Neural cell (in vitro differentiated cells): ENCODE results near the gene KCNAB2. TPM values are rescaled to one million over a fixed set of nuclear protein-coding genes. Genes with fewer than 3 reads are reported as not detected.
"Not testable (repeated sequence)": the region's sequence is repeated elsewhere in the genome, so short reads cannot be mapped to it uniquely, and the experiment has no call there.

Experiments
- H2AFZ ChIP-seq: fragments of 200-600, 300-800 bp; sonication (generic), shearing (Covaris generic); 2 replicates; pipeline ENCODE4 v1.6.0; 2014; ENCODE audit warnings: low read depth, mild to moderate bottlenecking, antibody characterized with exemption, low read length, moderate library complexity
- H3F3A ChIP-seq: fragments of 200-600 bp; shearing (Covaris generic); 2 replicates; pipeline ENCODE4 v1.6.1; 2016; ENCODE audit warnings: mild to moderate bottlenecking, moderate library complexity, mixed read lengths, antibody characterized with exemption, low read length; ENCODE audit not compliant: insufficient read depth, poor library complexity, severe bottlenecking
- H3K27ac ChIP-seq: fragments of 200-600, 300-800 bp; sonication (generic), shearing (Covaris generic); 2 replicates; pipeline ENCODE4 v1.5.1; 2014; ENCODE audit warnings: mild to moderate bottlenecking, low read length, moderate library complexity
- H3K27me3 ChIP-seq: fragments of 300-800, 200-600 bp; sonication (generic), shearing (Covaris generic); 2 replicates; pipeline ENCODE4 v1.6.0; 2014; ENCODE audit warnings: mild to moderate bottlenecking, low read depth, low read length, moderate library complexity; ENCODE audit not compliant: insufficient read depth
- H3K36me3 ChIP-seq: fragments of 300-800, 200-600 bp; sonication (generic), shearing (Covaris generic); 2 replicates; pipeline ENCODE4 v1.5.1; 2014; ENCODE audit warnings: mild to moderate bottlenecking, antibody characterized with exemption, low read length, moderate library complexity; ENCODE audit not compliant: insufficient read depth
- H3K4me2 ChIP-seq: fragments of 300-800, 200-600 bp; sonication (generic), shearing (Covaris generic); 2 replicates; pipeline ENCODE4 v1.6.0; 2014; ENCODE audit warnings: mild to moderate bottlenecking, low read length
- H3K4me3 ChIP-seq: fragments of 300-800, 200-600 bp; sonication (generic), shearing (Covaris generic); 2 replicates; pipeline ENCODE4 v1.5.1; 2014; ENCODE audit warnings: mild to moderate bottlenecking, low read length, moderate library complexity
- H3K79me2 ChIP-seq: fragments of 200-600 bp; shearing (Covaris generic); replicated peaks from 2 replicates; pipeline ENCODE4 v1.6.0; 2014; ENCODE audit warnings: mild to moderate bottlenecking, low read length, moderate library complexity; ENCODE audit not compliant: insufficient read depth
- H3K9ac ChIP-seq: fragments of 300-800, 200-600 bp; sonication (generic), shearing (Covaris generic); 2 replicates; pipeline ENCODE4 v1.6.1; 2016; ENCODE audit warnings: mild to moderate bottlenecking, low read length, mixed read lengths
- H3K9me2 ChIP-seq: fragments of 200-600 bp; shearing (Covaris generic); 2 replicates; pipeline ENCODE4 v1.6.1; 2016; ENCODE audit warnings: mild to moderate bottlenecking, low read length, mixed read lengths; ENCODE audit not compliant: insufficient read depth
- H3K9me3 ChIP-seq: fragments of 200-600, 300-800 bp; sonication (generic), shearing (Covaris generic); 2 replicates; pipeline ENCODE4 v1.6.1; 2016; ENCODE audit warnings: mild to moderate bottlenecking, mixed run types, low read length, moderate library complexity, mixed read lengths
- H4K20me1 ChIP-seq: fragments of 200-600 bp; shearing (Covaris generic); 2 replicates; pipeline ENCODE4 v1.6.1; 2016; ENCODE audit warnings: mild to moderate bottlenecking, mixed run types; ENCODE audit not compliant: insufficient read depth
- EP300 ChIP-seq: fragments of 450-650 bp; conservative IDR thresholded peaks from 2 replicates; pipeline ENCODE4 v1.6.1; 2014; ENCODE audit warnings: antibody characterized with exemption, mild to moderate bottlenecking, moderate library complexity; ENCODE audit not compliant: poor library complexity, severe bottlenecking
- EZH2 ChIP-seq: fragments of 200-600, 300-800 bp; shearing (Covaris generic), sonication (generic); IDR thresholded peaks from 2 replicates; pipeline ENCODE4 v1.6.1; 2014; ENCODE audit warnings: antibody characterized with exemption, low read length, borderline replicate concordance, mild to moderate bottlenecking; ENCODE audit not compliant: insufficient read depth, poor library complexity, severe bottlenecking
- MXI1 ChIP-seq: fragments of 450-650 bp; conservative IDR thresholded peaks from 2 replicates; pipeline ENCODE4 v1.6.1; 2014; ENCODE audit warnings: antibody characterized with exemption, mild to moderate bottlenecking; ENCODE audit not compliant: poor library complexity, severe bottlenecking
- POLR2AphosphoS5 ChIP-seq: IDR thresholded peaks from 2 replicates; pipeline ENCODE4 v1.6.1; 2012
- RAD21 ChIP-seq: fragments of 450-650 bp; conservative IDR thresholded peaks from 2 replicates; pipeline ENCODE4 v1.6.1; 2014; ENCODE audit warnings: antibody characterized with exemption, mild to moderate bottlenecking, moderate library complexity
- SMC3 ChIP-seq: fragments of 450-650 bp; conservative IDR thresholded peaks from 2 replicates; pipeline ENCODE4 v1.6.1; 2014; ENCODE audit warnings: antibody characterized with exemption, mild to moderate bottlenecking, moderate library complexity; ENCODE audit not compliant: poor library complexity
- TAF1 ChIP-seq: IDR thresholded peaks from 2 replicates; pipeline ENCODE4 v1.6.1; 2012; ENCODE audit warnings: low read depth
- polyA plus RNA-seq: library from polyadenylated mRNA; depleted of rRNA; stranded (reverse); fragments of >200 nt; gene quantifications from 2 replicates; pipeline ENCODE4 v1.2.3, GENCODE V29; 2014
- TF ChIP-seq, protein P1 (sequence below): fragments of 450-650 bp; IDR thresholded peaks from 2 replicates; pipeline ENCODE4 v1.5.1; 2014; ENCODE audit warnings: antibody characterized with exemption, mild to moderate bottlenecking, moderate library complexity; ENCODE audit not compliant: poor library complexity, severe bottlenecking
- TF ChIP-seq, protein P2 (sequence below): IDR thresholded peaks from 2 replicates; pipeline ENCODE4 v1.6.1; 2012; ENCODE audit warnings: borderline replicate concordance

The KCNAB2 gene
- polyA plus RNA-seq, 1 donor from 2014 or later, result 11.7 TPM

DNA sequence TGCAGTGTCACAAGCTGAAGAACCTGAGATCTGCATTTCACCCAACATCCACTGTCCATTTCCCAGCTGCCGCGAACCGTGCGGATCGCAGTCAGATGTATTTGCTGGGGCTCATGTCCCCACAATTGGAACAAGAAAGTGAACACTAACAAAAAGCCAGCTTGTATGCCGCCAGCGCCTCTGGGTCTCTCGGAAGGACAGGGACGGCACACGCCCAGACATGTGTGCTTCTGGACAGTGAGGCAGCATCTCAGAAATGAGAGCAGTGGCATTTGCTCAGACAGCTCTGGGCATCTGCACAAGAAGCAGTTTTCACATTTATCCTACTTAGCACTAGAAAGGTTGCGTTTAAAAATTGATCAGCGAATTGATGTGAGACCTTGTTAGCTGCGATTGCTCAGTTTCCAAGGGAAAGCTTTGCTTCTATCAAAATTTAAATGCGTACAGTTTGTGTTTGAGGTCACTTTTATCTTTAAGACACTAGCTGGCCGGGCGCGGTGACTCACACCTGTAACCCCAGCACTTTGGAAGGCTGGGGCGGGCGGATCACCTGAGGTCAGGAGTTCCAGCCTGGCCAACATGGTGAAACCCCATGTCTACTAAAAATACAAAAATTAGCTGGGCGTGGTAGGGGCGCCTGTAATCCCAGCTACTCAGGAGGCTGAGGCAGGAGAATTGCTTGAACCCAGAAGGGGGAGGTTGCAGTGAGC, 28.7 kb downstream of the KCNAB2 start:
- no peak overlapping the region for H3K4me3 ChIP-seq

DNA sequence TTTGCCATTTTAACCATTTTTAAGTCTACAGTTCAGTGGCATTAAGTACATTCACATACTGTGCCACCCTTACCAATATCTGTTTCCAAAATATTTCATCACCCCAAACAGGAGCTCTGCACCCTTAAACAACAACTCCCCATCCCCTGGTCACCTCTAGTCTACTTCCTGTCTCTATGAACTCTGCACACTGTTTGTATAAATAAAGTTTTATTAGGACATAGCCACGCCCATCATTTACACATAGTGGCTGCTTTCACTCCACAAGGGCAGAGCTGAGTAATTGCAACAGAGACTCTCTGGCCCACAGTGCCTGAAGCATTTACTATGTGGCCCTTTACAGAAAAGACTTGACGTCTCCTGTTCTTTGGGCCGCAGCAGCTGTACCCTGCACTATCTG, 30.1 kb downstream of the KCNAB2 start:
- H3K9me3 ChIP-seq, result no peaks in the 10 kb centered on the region
- H3K79me2 ChIP-seq, result no peaks in the 10 kb centered on the region
- no peak overlapping the region for H3K9ac ChIP-seq
- no peak overlapping the region for H2AFZ ChIP-seq
- no peaks in the 10 kb centered on the region for H3K9me2 ChIP-seq
- no peak overlapping the region for H3K27ac ChIP-seq
- H4K20me1 ChIP-seq, result no peaks in the 10 kb centered on the region
- no peaks in the 10 kb centered on the region for H3K27me3 ChIP-seq
- H3K36me3 ChIP-seq, result no peaks in the 10 kb centered on the region
- no peak overlapping the region for H3K4me3 ChIP-seq
- H3K4me2 ChIP-seq, result no peak overlapping the region
- TF ChIP-seq, protein P1, sequence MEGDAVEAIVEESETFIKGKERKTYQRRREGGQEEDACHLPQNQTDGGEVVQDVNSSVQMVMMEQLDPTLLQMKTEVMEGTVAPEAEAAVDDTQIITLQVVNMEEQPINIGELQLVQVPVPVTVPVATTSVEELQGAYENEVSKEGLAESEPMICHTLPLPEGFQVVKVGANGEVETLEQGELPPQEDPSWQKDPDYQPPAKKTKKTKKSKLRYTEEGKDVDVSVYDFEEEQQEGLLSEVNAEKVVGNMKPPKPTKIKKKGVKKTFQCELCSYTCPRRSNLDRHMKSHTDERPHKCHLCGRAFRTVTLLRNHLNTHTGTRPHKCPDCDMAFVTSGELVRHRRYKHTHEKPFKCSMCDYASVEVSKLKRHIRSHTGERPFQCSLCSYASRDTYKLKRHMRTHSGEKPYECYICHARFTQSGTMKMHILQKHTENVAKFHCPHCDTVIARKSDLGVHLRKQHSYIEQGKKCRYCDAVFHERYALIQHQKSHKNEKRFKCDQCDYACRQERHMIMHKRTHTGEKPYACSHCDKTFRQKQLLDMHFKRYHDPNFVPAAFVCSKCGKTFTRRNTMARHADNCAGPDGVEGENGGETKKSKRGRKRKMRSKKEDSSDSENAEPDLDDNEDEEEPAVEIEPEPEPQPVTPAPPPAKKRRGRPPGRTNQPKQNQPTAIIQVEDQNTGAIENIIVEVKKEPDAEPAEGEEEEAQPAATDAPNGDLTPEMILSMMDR, result no peak
- H3F3A ChIP-seq, result no peaks in the 10 kb centered on the region

More for the DNA sequence above, 28.7 kb downstream of the KCNAB2 start:
- no peaks in the 10 kb centered on the region for H3K9me3 ChIP-seq
- no peaks in the 10 kb centered on the region for H3K79me2 ChIP-seq
- H4K20me1 ChIP-seq, result no peaks in the 10 kb centered on the region
- H2AFZ ChIP-seq, result no peak overlapping the region
- no peaks in the 10 kb centered on the region for H3K36me3 ChIP-seq
- no peak overlapping the region for H3K9ac ChIP-seq
- H3K27ac ChIP-seq, result no peak overlapping the region
- H3F3A ChIP-seq, result no peaks in the 10 kb centered on the region
- no peak overlapping the region for H3K4me2 ChIP-seq
- TF ChIP-seq, protein P1, result no peak
- no peak for TF ChIP-seq MXI1
- TF ChIP-seq, protein P2, sequence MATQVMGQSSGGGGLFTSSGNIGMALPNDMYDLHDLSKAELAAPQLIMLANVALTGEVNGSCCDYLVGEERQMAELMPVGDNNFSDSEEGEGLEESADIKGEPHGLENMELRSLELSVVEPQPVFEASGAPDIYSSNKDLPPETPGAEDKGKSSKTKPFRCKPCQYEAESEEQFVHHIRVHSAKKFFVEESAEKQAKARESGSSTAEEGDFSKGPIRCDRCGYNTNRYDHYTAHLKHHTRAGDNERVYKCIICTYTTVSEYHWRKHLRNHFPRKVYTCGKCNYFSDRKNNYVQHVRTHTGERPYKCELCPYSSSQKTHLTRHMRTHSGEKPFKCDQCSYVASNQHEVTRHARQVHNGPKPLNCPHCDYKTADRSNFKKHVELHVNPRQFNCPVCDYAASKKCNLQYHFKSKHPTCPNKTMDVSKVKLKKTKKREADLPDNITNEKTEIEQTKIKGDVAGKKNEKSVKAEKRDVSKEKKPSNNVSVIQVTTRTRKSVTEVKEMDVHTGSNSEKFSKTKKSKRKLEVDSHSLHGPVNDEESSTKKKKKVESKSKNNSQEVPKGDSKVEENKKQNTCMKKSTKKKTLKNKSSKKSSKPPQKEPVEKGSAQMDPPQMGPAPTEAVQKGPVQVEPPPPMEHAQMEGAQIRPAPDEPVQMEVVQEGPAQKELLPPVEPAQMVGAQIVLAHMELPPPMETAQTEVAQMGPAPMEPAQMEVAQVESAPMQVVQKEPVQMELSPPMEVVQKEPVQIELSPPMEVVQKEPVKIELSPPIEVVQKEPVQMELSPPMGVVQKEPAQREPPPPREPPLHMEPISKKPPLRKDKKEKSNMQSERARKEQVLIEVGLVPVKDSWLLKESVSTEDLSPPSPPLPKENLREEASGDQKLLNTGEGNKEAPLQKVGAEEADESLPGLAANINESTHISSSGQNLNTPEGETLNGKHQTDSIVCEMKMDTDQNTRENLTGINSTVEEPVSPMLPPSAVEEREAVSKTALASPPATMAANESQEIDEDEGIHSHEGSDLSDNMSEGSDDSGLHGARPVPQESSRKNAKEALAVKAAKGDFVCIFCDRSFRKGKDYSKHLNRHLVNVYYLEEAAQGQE, result no peak
- no peak for TF ChIP-seq EP300
- no peak for TF ChIP-seq POLR2AphosphoS5
- no peak for TF ChIP-seq SMC3
- TF ChIP-seq EZH2, result no peak
- TF ChIP-seq RAD21, result no peak
- TF ChIP-seq TAF1, result no peak
- no peaks in the 10 kb centered on the region for H3K9me2 ChIP-seq
- no peaks in the 10 kb centered on the region for H3K27me3 ChIP-seq

DNA sequence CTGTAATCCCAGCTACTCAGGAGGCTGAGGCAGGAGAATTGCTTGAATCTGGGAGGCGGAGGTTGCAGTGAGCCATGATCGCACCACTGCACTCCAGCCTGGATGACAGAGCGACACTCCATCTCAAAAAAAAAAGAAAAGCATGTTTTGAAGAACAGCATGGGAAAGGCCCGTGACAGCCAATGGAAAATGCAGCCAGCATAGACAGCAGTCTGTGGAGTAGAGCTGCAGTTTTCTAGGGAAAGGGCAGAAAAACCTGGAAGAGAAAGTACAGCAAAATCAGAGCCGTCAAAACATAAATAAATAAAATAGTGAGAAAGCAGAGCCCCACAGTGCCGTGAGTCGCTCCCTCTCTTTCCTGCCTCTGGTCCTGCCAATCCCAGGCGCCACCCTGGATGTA, 31.4 kb downstream of the KCNAB2 start:
- not testable (repeated sequence) for H3K79me2 ChIP-seq, H3F3A ChIP-seq, H3K9me2 ChIP-seq, H3K4me2 ChIP-seq, H3K4me3 ChIP-seq, H2AFZ ChIP-seq, H3K36me3 ChIP-seq, H3K9me3 ChIP-seq, H3K9ac ChIP-seq, H3K27me3 ChIP-seq, H3K27ac ChIP-seq, H4K20me1 ChIP-seq
